HUES6 (cell line): ENCODE data around the gene GRID2IP.
"Not testable (repeated sequence)": the region's sequence is repeated elsewhere in the genome, so short reads cannot be mapped to it uniquely, and the experiment has no call there.

Experiments
- H3K27ac ChIP-seq: 2 replicates; pipeline ENCODE4 v1.7.0; 2013; ENCODE audit warnings: low read depth, mild to moderate bottlenecking, low read length, inconsistent platforms
- H3K27me3 ChIP-seq: 2 replicates; pipeline ENCODE4 v1.6.1; 2013; ENCODE audit warnings: low read length; ENCODE audit not compliant: control insufficient read depth, insufficient read depth
- H3K36me3 ChIP-seq: 2 replicates; pipeline ENCODE4 v1.6.1; 2013; ENCODE audit warnings: low read length; ENCODE audit not compliant: control insufficient read depth, insufficient read depth
- H3K4me1 ChIP-seq: 2 replicates; pipeline ENCODE4 v1.6.1; 2013; ENCODE audit warnings: low read length; ENCODE audit not compliant: control insufficient read depth, insufficient read depth
- H3K4me3 ChIP-seq: 2 replicates; pipeline ENCODE4 v1.5.1; 2013; ENCODE audit warnings: low read depth, low read length
- H3K9ac ChIP-seq: one replicate; pipeline ENCODE4 v1.6.1; 2013; ENCODE audit warnings: mild to moderate bottlenecking, low read length
- H3K9me3 ChIP-seq: 2 replicates; pipeline ENCODE4 v1.6.1; 2013; ENCODE audit warnings: low read depth, low read length; ENCODE audit not compliant: control insufficient read depth, insufficient read depth

Gene GRID2IP

GRCh38 chr7:6577369-6578113, 26.3 kb upstream of the GRID2IP start, which contains the start of gene ZDHHC4:
Gene ZDHHC4 (plus strand): TSS chr7:6577454. CDS start chr7:6580562, 3,108 bp downstream.
- H3K4me1 ChIP-seq = no peaks in the 10 kb centered on the region

GRCh38 chr7:6576867-6577368, 25.7 kb upstream of the GRID2IP start:
- peak overlapping the region; percentile 98; the same call in 1 of the 2 replicates for H3K27ac ChIP-seq
- H3K4me1 ChIP-seq, H3K27me3 ChIP-seq, H3K9me3 ChIP-seq: not testable (repeated sequence)
- peaks cover 18% of the 10 kb centered on the region for H3K36me3 ChIP-seq
- peak overlapping the region; percentile 93 for H3K9ac ChIP-seq
- H3K4me3 ChIP-seq = peak overlapping the region; percentile 84

More at GRCh38 chr7:6577369-6578113, 26.3 kb upstream of the GRID2IP start, which contains the start of gene ZDHHC4:
- Histone ChIP-seq H3K27me3 (no peaks in the 10 kb centered on the region), H3K9me3 (no peaks in the 10 kb centered on the region), H3K9ac (peak within 1 kb of the TSS; percentile 93), H3K36me3 (peaks cover 24% of the 10 kb centered on the region), H3K4me3 (peak within 1 kb of the TSS; percentile 84), H3K27ac (peak within 1 kb of the TSS; percentile 98)

- Histone ChIP-seq H3K4me1 (no peaks in the 10 kb centered on the region), H3K9ac (no peak overlapping the region), H3K4me3 (peak overlapping the region; percentile 42)
Observed at GRCh38 chr7:6576024-6576866, 25.0 kb upstream of the GRID2IP start.

GRCh38 chr7:6575281-6576023, 24.2 kb upstream of the GRID2IP start:
- Histone ChIP-seq H3K27ac (no peak overlapping the region), H3K9me3 (no peaks in the 10 kb centered on the region), H3K9ac (no peak overlapping the region), H3K4me3 (no peak overlapping the region), H3K4me1 (no peaks in the 10 kb centered on the region), H3K27me3 (no peaks in the 10 kb centered on the region), H3K36me3 (peaks cover 3% of the 10 kb centered on the region)

More at GRCh38 chr7:6576024-6576866, 25.0 kb upstream of the GRID2IP start:
- Histone ChIP-seq H3K36me3 (peaks cover 11% of the 10 kb centered on the region), H3K27me3 (no peaks in the 10 kb centered on the region), H3K9me3 (no peaks in the 10 kb centered on the region), H3K27ac (no peak overlapping the region)

- Histone ChIP-seq H3K4me1 (no peaks in the 10 kb centered on the region), H3K9ac (no peak overlapping the region), H3K36me3 (no peaks in the 10 kb centered on the region), H3K27me3 (no peaks in the 10 kb centered on the region), H3K27ac (no peak overlapping the region), H3K4me3 (no peak overlapping the region), H3K9me3 (no peaks in the 10 kb centered on the region)
Observed at GRCh38 chr7:6571160-6571779, 20.0 kb upstream of the GRID2IP start.

GRCh38 chr7:6567886-6568285, 16.6 kb upstream of the GRID2IP start:
- Histone ChIP-seq H3K4me1 (no peaks in the 10 kb centered on the region), H3K9me3 (no peaks in the 10 kb centered on the region), H3K4me3 (no peak overlapping the region), H3K36me3 (no peaks in the 10 kb centered on the region), H3K9ac (no peak overlapping the region), H3K27ac (no peak overlapping the region), H3K27me3 (no peaks in the 10 kb centered on the region)

GRCh38 chr7:6565655-6566054, 14.4 kb upstream of the GRID2IP start:
- H3K4me3 ChIP-seq = no peak overlapping the region
- no peaks in the 10 kb centered on the region for H3K36me3 ChIP-seq
- no peaks in the 10 kb centered on the region for H3K27me3 ChIP-seq
- no peak overlapping the region for H3K27ac ChIP-seq
- no peaks in the 10 kb centered on the region for H3K4me1 ChIP-seq
- no peaks in the 10 kb centered on the region for H3K9me3 ChIP-seq
- H3K9ac ChIP-seq = no peak overlapping the region

- no peak overlapping the region for H3K27ac ChIP-seq
- H3K36me3 ChIP-seq = no peaks in the 10 kb centered on the region
- H3K4me1 ChIP-seq = peaks cover 1% of the 10 kb centered on the region; the same call in 1 of the 2 replicates
- H3K4me3 ChIP-seq = no peak overlapping the region
- no peak overlapping the region for H3K9ac ChIP-seq
- H3K9me3 ChIP-seq = no peaks in the 10 kb centered on the region
- H3K27me3 ChIP-seq = no peaks in the 10 kb centered on the region
Observed at GRCh38 chr7:6563936-6564770, 12.9 kb upstream of the GRID2IP start.

- Histone ChIP-seq H3K9me3 (no peaks in the 10 kb centered on the region), H3K27ac (no peak overlapping the region), H3K9ac (no peak overlapping the region)
Observed at GRCh38 chr7:6562106-6562505, 10.8 kb upstream of the GRID2IP start.

More at GRCh38 chr7:6562106-6562505, 10.8 kb upstream of the GRID2IP start:
- Histone ChIP-seq H3K4me1 (peaks cover 4% of the 10 kb centered on the region; the same call in 1 of the 2 replicates), H3K36me3 (no peaks in the 10 kb centered on the region), H3K4me3 (no peak overlapping the region), H3K27me3 (no peaks in the 10 kb centered on the region)
